DOHH2 (cell line): ENCODE results near the gene MIF.
"Not testable (repeated sequence)": the region's sequence is repeated elsewhere in the genome, so short reads cannot be mapped to it uniquely, and the experiment has no call there.

ENCODE experiments used
- H3F3A ChIP-seq: fragments of 200-600 bp; sonication (generic), shearing (Covaris generic); 2 replicates; pipeline ENCODE4 v1.6.0; 2016; ENCODE audit warnings: antibody characterized with exemption, mild to moderate bottlenecking; ENCODE audit not compliant: control insufficient read depth, insufficient read depth
- H3K27ac ChIP-seq: fragments of 200-600 bp; sonication (generic); 2 replicates; pipeline ENCODE4 v1.5.1; 2014; ENCODE audit warnings: low read depth, mild to moderate bottlenecking, low read length, moderate library complexity
- H3K27me3 ChIP-seq: fragments of 200-600 bp; sonication (generic); 2 replicates; pipeline ENCODE4 v1.6.1; 2014; ENCODE audit warnings: mild to moderate bottlenecking, low read length, mixed read lengths; ENCODE audit not compliant: control insufficient read depth
- H3K36me3 ChIP-seq: fragments of 200-600 bp; sonication (generic); 2 replicates; pipeline ENCODE4 v1.6.1; 2014; ENCODE audit warnings: mild to moderate bottlenecking, low read length, moderate library complexity, mixed read lengths; ENCODE audit not compliant: control insufficient read depth
- H3K4me1 ChIP-seq: fragments of 200-600 bp; sonication (generic); 2 replicates; pipeline ENCODE4 v1.6.1; 2014; ENCODE audit warnings: mild to moderate bottlenecking, low read length, mixed read lengths; ENCODE audit not compliant: control insufficient read depth
- H3K4me2 ChIP-seq: fragments of 200-600 bp; sonication (generic); 2 replicates; pipeline ENCODE4 v1.6.0; 2014; ENCODE audit warnings: mild to moderate bottlenecking, low read length, moderate library complexity
- H3K4me3 ChIP-seq: fragments of 200-600 bp; sonication (generic); 2 replicates; pipeline ENCODE4 v1.5.1; 2014; ENCODE audit warnings: mild to moderate bottlenecking, low read length, mixed read lengths
- H3K79me2 ChIP-seq: fragments of 200-600 bp; sonication (generic); 2 replicates; pipeline ENCODE4 v1.6.1; 2014; ENCODE audit warnings: mild to moderate bottlenecking, low read length, mixed read lengths; ENCODE audit not compliant: control insufficient read depth
- H3K9me2 ChIP-seq: fragments of 200-600 bp; sonication (generic); replicated peaks from 2 replicates; pipeline ENCODE4 v1.6.1; 2014; ENCODE audit warnings: mild to moderate bottlenecking, low read length, mixed read lengths; ENCODE audit not compliant: control insufficient read depth
- H3K9me3 ChIP-seq: fragments of 200-600 bp; sonication (generic); 2 replicates; pipeline ENCODE4 v1.6.1; 2014; ENCODE audit warnings: antibody characterized with exemption, low read length, mixed read lengths; ENCODE audit not compliant: control insufficient read depth, insufficient read depth
- H4K20me1 ChIP-seq: fragments of 200-600 bp; sonication (generic); 2 replicates; pipeline ENCODE4 v1.6.0; 2014; ENCODE audit warnings: low read depth, mild to moderate bottlenecking, antibody characterized with exemption, low read length, moderate library complexity; ENCODE audit not compliant: control insufficient read depth, insufficient read depth
- CTCF ChIP-seq: fragments of 200-600 bp; sonication (generic); IDR thresholded peaks from one replicate; pipeline ENCODE4 v1.5.1; 2014; ENCODE audit warnings: antibody characterized with exemption, mild to moderate bottlenecking, low read depth, low read length; ENCODE audit not compliant: poor library complexity, severe bottlenecking
- EZH2phosphoT487 ChIP-seq: fragments of 200-600 bp; sonication (generic); IDR thresholded peaks from 2 replicates; pipeline ENCODE4 v1.6.1; 2017; ENCODE audit warnings: borderline replicate concordance, mild to moderate bottlenecking, antibody characterized with exemption, low read length, moderate library complexity, mixed read lengths

The MIF gene

GRCh38 chr22:23938328-23939016 is 44.3 kb downstream of the MIF start:
- H3K4me3 ChIP-seq: no peak overlapping the region
- H3K27me3 ChIP-seq: no peaks in the 10 kb centered on the region
- H3K4me2 ChIP-seq: no peak overlapping the region
- H3F3A ChIP-seq: no peaks in the 10 kb centered on the region
- no peaks in the 10 kb centered on the region for H3K9me3 ChIP-seq
- H3K79me2 ChIP-seq: no peaks in the 10 kb centered on the region
- no peak overlapping the region for H3K27ac ChIP-seq
- no peaks in the 10 kb centered on the region for H4K20me1 ChIP-seq
- no peaks in the 10 kb centered on the region for H3K36me3 ChIP-seq
- no peak for TF ChIP-seq CTCF
- no peak for TF ChIP-seq EZH2phosphoT487
- no peaks in the 10 kb centered on the region for H3K4me1 ChIP-seq
- no peaks in the 10 kb centered on the region for H3K9me2 ChIP-seq

GRCh38 chr22:23939017-23939357 is 44.8 kb downstream of the MIF start:
- H3K79me2 ChIP-seq: no peaks in the 10 kb centered on the region
- H3K9me3 ChIP-seq: no peaks in the 10 kb centered on the region
- H3K27ac ChIP-seq: no peak overlapping the region
- H3K4me2 ChIP-seq: no peak overlapping the region
- TF ChIP-seq EZH2phosphoT487: no peak
- TF ChIP-seq CTCF: no peak
- H4K20me1 ChIP-seq: no peaks in the 10 kb centered on the region
- H3K27me3 ChIP-seq: no peaks in the 10 kb centered on the region
- H3K4me3 ChIP-seq: no peak overlapping the region
- no peaks in the 10 kb centered on the region for H3F3A ChIP-seq
- no peaks in the 10 kb centered on the region for H3K9me2 ChIP-seq
- no peaks in the 10 kb centered on the region for H3K36me3 ChIP-seq
- no peaks in the 10 kb centered on the region for H3K4me1 ChIP-seq

- not testable (repeated sequence) for H3K36me3 ChIP-seq, H3K27ac ChIP-seq, H3K9me3 ChIP-seq, H3K9me2 ChIP-seq, H3K79me2 ChIP-seq, H3K4me2 ChIP-seq, H3F3A ChIP-seq, H3K4me3 ChIP-seq, H3K4me1 ChIP-seq, H4K20me1 ChIP-seq, H3K27me3 ChIP-seq
Measured at GRCh38 chr22:23940166-23940565, 46.0 kb downstream of the MIF start.
